HUES64 (cell line): ENCODE data around the gene SNED1.

Experiments used
- H3K27ac ChIP-seq: 2 replicates; pipeline ENCODE4 v1.7.0; 2013; ENCODE audit warnings: low read depth, low read length, inconsistent platforms
- H3K27me3 ChIP-seq: 2 replicates; pipeline ENCODE4 v1.6.1; 2013; ENCODE audit warnings: mild to moderate bottlenecking, low read length; ENCODE audit not compliant: insufficient read depth
- H3K36me3 ChIP-seq: 2 replicates; pipeline ENCODE4 v1.6.1; 2013; ENCODE audit warnings: mild to moderate bottlenecking, low read length; ENCODE audit not compliant: insufficient read depth
- H3K4me1 ChIP-seq: 2 replicates; pipeline ENCODE4 v1.6.1; 2013; ENCODE audit warnings: mild to moderate bottlenecking, low read length, moderate library complexity; ENCODE audit not compliant: insufficient read depth
- H3K4me3 ChIP-seq: 2 replicates; pipeline ENCODE4 v1.5.1; 2013; ENCODE audit warnings: mild to moderate bottlenecking, low read length, moderate library complexity
- H3K9ac ChIP-seq: 2 replicates; pipeline ENCODE4 v1.6.1; 2013; ENCODE audit warnings: mild to moderate bottlenecking, low read depth, low read length
- H3K9me3 ChIP-seq: 2 replicates; pipeline ENCODE4 v1.6.1; 2013; ENCODE audit warnings: low read depth, low read length; ENCODE audit not compliant: insufficient read depth
- WGBS: fragments of 150-250, 120-280 bp; methylation state at CpG from one replicate; pipeline ENCODE4 v1.1.7; 2013; ENCODE audit warnings: missing lambda C conversion rate; 5-methylcytosine and 5-hydroxymethylcytosine counted together

Gene SNED1

DNA sequence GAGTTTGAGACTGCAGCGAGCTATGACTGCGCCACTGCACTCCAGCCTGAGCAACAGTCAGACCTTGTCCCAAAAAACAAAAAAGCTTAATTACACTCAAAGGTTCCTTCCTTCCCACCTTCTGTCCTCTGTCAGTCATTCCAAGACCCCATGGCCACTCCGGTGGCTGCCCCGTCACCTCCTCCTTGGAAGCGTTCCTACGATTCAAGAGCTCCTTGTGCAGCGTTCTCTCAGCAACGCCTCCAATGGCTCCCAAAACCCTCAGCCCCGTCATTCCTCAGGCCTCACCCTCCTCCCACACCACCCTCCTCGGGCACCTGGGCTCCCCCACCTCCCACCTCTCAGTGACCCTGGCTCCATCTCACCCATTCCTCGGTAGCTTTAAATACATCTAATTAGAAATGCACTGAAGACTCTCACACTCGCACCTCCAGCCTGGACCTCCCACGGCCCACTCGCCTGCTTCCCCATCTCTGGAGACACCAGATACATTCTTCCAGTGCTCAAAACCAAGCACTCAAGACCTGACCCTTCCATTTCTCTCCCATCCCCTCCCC is 142.9 kb downstream of the SNED1 start:
- H3K9ac ChIP-seq, result no peak overlapping the region
- H3K27me3 ChIP-seq, result no peaks in the 10 kb centered on the region
- H3K4me1 ChIP-seq, result no peaks in the 10 kb centered on the region
- H3K4me3 ChIP-seq, result no peak overlapping the region
- 94% methylated on average over 14 of the region's 14 CpGs for WGBS
- no peaks in the 10 kb centered on the region for H3K9me3 ChIP-seq
- H3K27ac ChIP-seq, result no peak overlapping the region
- peaks cover 45% of the 10 kb centered on the region for H3K36me3 ChIP-seq

DNA sequence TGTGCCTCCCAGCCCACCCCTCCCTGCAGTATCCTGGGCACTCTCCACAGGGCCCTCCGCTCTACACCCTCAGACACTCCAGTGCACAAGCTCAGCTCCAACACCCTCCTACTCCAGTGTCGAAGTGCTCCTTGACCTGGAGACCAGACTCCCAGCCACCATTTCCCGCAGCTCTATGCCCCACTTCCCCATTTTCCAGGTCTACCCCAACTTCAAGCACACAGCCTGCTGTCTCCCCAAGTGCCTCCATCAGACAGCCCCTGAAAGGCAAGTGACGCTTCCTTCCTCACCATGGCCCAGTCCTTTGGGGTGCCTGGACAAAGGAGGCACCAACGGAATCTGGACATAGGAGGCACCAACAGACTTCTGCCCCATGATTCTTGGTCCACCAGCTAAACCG is 143.6 kb downstream of the SNED1 start:
- peaks cover 37% of the 10 kb centered on the region for H3K36me3 ChIP-seq
- 96% methylated on average over 6 of the region's 6 CpGs for WGBS
- H3K4me1 ChIP-seq, result no peaks in the 10 kb centered on the region
- no peaks in the 10 kb centered on the region for H3K9me3 ChIP-seq
- H3K27me3 ChIP-seq, result no peaks in the 10 kb centered on the region
- no peak overlapping the region for H3K27ac ChIP-seq
- H3K9ac ChIP-seq, result no peak overlapping the region
- H3K4me3 ChIP-seq, result no peak overlapping the region

DNA sequence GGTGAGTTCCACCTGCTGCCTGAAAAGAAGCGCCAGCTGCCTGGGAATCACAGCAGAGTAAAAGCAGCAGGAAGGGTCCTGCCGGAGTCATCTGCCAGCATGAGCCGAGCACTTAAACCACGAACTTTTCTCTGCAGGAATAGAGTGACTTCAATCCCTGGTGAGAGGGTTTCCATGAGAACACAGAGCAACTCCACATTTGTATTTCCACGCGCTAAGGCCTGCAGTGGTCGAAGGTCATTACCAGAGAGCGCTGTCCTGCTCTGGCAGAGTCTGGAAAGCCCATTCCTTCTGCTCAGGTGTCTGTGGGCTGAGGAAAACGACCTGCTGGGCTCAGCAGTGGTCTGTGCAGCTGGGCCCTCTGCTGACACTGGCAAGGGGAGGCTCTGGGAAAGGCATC is 144.2 kb downstream of the SNED1 start:
- H3K27me3 ChIP-seq, result no peaks in the 10 kb centered on the region
- no peaks in the 10 kb centered on the region for H3K4me1 ChIP-seq
- H3K27ac ChIP-seq, result no peak overlapping the region
- no peak overlapping the region for H3K9ac ChIP-seq
- H3K4me3 ChIP-seq, result no peak overlapping the region
- 93% methylated on average over 9 of the region's 9 CpGs for WGBS
- no peaks in the 10 kb centered on the region for H3K9me3 ChIP-seq
- H3K36me3 ChIP-seq, result peaks cover 34% of the 10 kb centered on the region
